Measurements from ENCODE around the gene CORO2B.

DNA sequence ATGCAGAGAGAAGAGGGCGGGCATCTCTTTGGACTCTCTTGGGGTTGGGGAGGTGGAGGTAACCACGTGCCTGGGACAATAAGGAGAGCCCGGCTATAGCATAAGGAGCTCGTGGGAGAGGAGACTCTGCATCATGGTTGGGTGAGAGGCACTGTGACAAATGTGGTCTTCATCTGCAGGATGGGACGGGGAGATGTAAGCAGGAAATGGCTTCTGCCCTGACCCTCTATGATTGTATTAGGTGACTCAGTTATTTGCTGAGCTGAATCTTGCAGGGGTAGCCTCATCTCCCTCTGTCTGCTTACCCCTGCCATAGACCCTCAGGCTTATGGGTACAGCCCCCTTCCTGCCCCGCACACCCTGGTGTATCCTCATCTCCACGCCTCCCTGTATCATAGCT is 48.7 kb downstream of the CORO2B start:
- no peak for TF ChIP-seq CTCF (IDR thresholded peaks at IDR 0.05)
- no peak for TF ChIP-seq POLR2A (IDR thresholded peaks at IDR 0.05)
